Caco-2 (cell line): ENCODE measurements around the gene ELOVL1. TPM values are rescaled to one million over a fixed set of nuclear protein-coding genes. Genes with fewer than 3 reads are reported as not detected.

Experiments used
- BruUV-seq: library from RNA; stranded (reverse); fragments of 400-500 nt; replicated peaks from 2 replicates; lab custom pipeline; 2021; lab: Mats Ljungman, UMichigan
- CTCF ChIA-PET: fragments of 300-600 bp; sonication (Branson Sonifier 250); formaldehyde crosslinking; loops from one replicate; lab custom pipeline; 2022; ENCODE audit warnings: antibody characterized with exemption; lab: Charles Lee
- POLR2A ChIA-PET: fragments of 300-600 bp; sonication (Branson Sonifier 250); formaldehyde crosslinking; loops from one replicate; lab custom pipeline; 2022; ENCODE audit warnings: antibody characterized with exemption; lab: Charles Lee
- DNase-seq, 2 experiments: peaks; one replicate each; pipeline versions ENCODE4 v3.0.0 to v3.0.0-alpha.2; 2020 to 2022
- H3K27me3 ChIP-seq: replicated peaks from 2 replicates; pipeline ENCODE4 v1.6.0; 2011; ENCODE audit warnings: low read length; ENCODE audit not compliant: control insufficient read depth, insufficient read depth
- H3K36me3 ChIP-seq: 2 replicates; pipeline ENCODE4 v1.5.1; 2011; ENCODE audit warnings: low read length; ENCODE audit not compliant: control insufficient read depth, insufficient read depth
- H3K4me1 ChIP-seq: fragments of 250-450 bp; sonication (Bioruptor Pico); 2 replicates; pipeline ENCODE4 v1.5.1; 2020; ENCODE audit warnings: mild to moderate bottlenecking
- H3K4me3 ChIP-seq: 2 replicates; pipeline ENCODE4 v1.5.1; 2011; ENCODE audit warnings: low read depth, mild to moderate bottlenecking, control low read depth, low read length
- H3K9me3 ChIP-seq: fragments of 250-450 bp; sonication (Bioruptor Pico); 2 replicates; pipeline ENCODE4 v1.5.1; 2020; ENCODE audit warnings: mild to moderate bottlenecking, moderate library complexity
- H3K27ac Mint-ChIP-seq: one replicate; pipeline ENCODE4 v1.8.0; 2022; ENCODE audit warnings: mixed read lengths; ENCODE audit not compliant: unreplicated experiment
- H3K27me3 Mint-ChIP-seq: one replicate; pipeline ENCODE4 v1.8.0; 2022; ENCODE audit warnings: mixed read lengths; ENCODE audit not compliant: insufficient read depth, unreplicated experiment
- H3K36me3 Mint-ChIP-seq: one replicate; pipeline ENCODE4 v1.8.0; 2022; ENCODE audit warnings: mild to moderate bottlenecking, mixed read lengths; ENCODE audit not compliant: insufficient read depth, unreplicated experiment
- H3K4me1 Mint-ChIP-seq: one replicate; pipeline ENCODE4 v1.8.0; 2022; ENCODE audit warnings: low read depth, mixed read lengths; ENCODE audit not compliant: unreplicated experiment
- H3K4me3 Mint-ChIP-seq: one replicate; pipeline ENCODE4 v1.8.0; 2022; ENCODE audit warnings: mild to moderate bottlenecking, moderate library complexity, mixed read lengths; ENCODE audit not compliant: unreplicated experiment
- H3K9me3 Mint-ChIP-seq: one replicate; pipeline ENCODE4 v1.8.0; 2022; ENCODE audit warnings: mixed read lengths; ENCODE audit not compliant: unreplicated experiment
- CTCF ChIP-seq, 2 experiments: fragments of 200-600 bp in 1 of 2; IDR thresholded peaks; 1 replicate in 1 of 2; 2 replicates in 1 of 2; pipeline versions ENCODE4 v1.5.1 to v1.8.0; 2011 to 2022; ENCODE audit warnings: antibody characterized with exemption in 1 of 2, control low read depth in 1 of 2, inconsistent platforms in 1 of 2, low read depth in 1 of 2, low read length in 1 of 2, mild to moderate bottlenecking in 1 of 2, moderate library complexity in 1 of 2; ENCODE audit not compliant: insufficient read depth in 1 of 2, severe bottlenecking in 1 of 2, unreplicated experiment in 1 of 2
- intact Hi-C: fragments of 100-400 bp; cut with micrococcal nuclease; formaldehyde crosslinking; loops from one replicate; pipeline ENCODE4 v1.10.0; 2022; ENCODE audit not compliant: unreplicated experiment
- total RNA-seq: library from RNA; stranded (reverse); gene quantifications from 2 replicates; pipeline ENCODE4 v1.2.3, GENCODE V29; 2022

Gene ELOVL1
- total RNA-seq, 1 experiment from 2014 or later, result 66.8 TPM

- Histone ChIP-seq H3K4me1 (no peaks in the 10 kb centered on the region), H3K4me3 (no peak overlapping the region), H3K27me3 (no peaks in the 10 kb centered on the region), H3K36me3 (no peaks in the 10 kb centered on the region), H3K9me3 (peaks cover 14% of the 10 kb centered on the region)
- Mint-ChIP-seq H3K4me3 (no peak overlapping the region), H3K27me3 (no peaks in the 10 kb centered on the region), H3K27ac (no peak overlapping the region), H3K4me1 (no peaks in the 10 kb centered on the region), H3K36me3 (no peaks in the 10 kb centered on the region), H3K9me3 (peaks cover 8% of the 10 kb centered on the region)
- ChIA-PET CTCF (no interaction called here), POLR2A (no interaction called here)
- intact Hi-C loops, result no loop called here
- DNase-seq, result no peak
- no TSS peak for BruUV-seq
- no peak for TF ChIP-seq CTCF (IDR thresholded peaks at IDR 0.05; ENCODE audit: insufficient read depth in 1 of 2, low read depth in 1 of 2, low read length in 1 of 2, severe bottlenecking in 1 of 2, unreplicated experiment in 1 of 2)
These were observed 42.4 kb downstream of the ELOVL1 start for GRCh38 chr1:43325381-43325780.

- no peak overlapping the region for H3K4me3 Mint-ChIP-seq
- no peak overlapping the region for H3K27ac Mint-ChIP-seq
- H3K27me3 Mint-ChIP-seq, result no peaks in the 10 kb centered on the region
- H3K36me3 ChIP-seq, result no peaks in the 10 kb centered on the region
- TF ChIP-seq CTCF (IDR thresholded peaks at IDR 0.05; ENCODE audit: insufficient read depth in 1 of 2, low read depth in 1 of 2, low read length in 1 of 2, severe bottlenecking in 1 of 2, unreplicated experiment in 1 of 2), result no peak
- H3K4me1 ChIP-seq, result no peaks in the 10 kb centered on the region
- DNase-seq, result no peak
- H3K4me3 ChIP-seq, result no peak overlapping the region
- BruUV-seq, result no TSS peak
- intact Hi-C loops, result no loop called here
- no peaks in the 10 kb centered on the region for H3K27me3 ChIP-seq
- H3K4me1 Mint-ChIP-seq, result no peaks in the 10 kb centered on the region
- ChIA-PET CTCF (no interaction called here), POLR2A (no interaction called here)
- peaks cover 8% of the 10 kb centered on the region for H3K9me3 Mint-ChIP-seq
- no peaks in the 10 kb centered on the region for H3K36me3 Mint-ChIP-seq
- H3K9me3 ChIP-seq, result peaks cover 14% of the 10 kb centered on the region
These were observed 43.0 kb downstream of the ELOVL1 start for GRCh38 chr1:43324810-43325209.

- Histone ChIP-seq H3K36me3 (no peaks in the 10 kb centered on the region), H3K9me3 (peaks cover 14% of the 10 kb centered on the region), H3K4me3 (no peak overlapping the region), H3K27me3 (no peaks in the 10 kb centered on the region), H3K4me1 (no peaks in the 10 kb centered on the region)
- ChIA-PET CTCF (no interaction called here), POLR2A (no interaction called here)
- BruUV-seq, result no TSS peak
- no peak for TF ChIP-seq CTCF (IDR thresholded peaks at IDR 0.05; ENCODE audit: insufficient read depth in 1 of 2, low read depth in 1 of 2, low read length in 1 of 2, severe bottlenecking in 1 of 2, unreplicated experiment in 1 of 2)
- no peaks in the 10 kb centered on the region for H3K36me3 Mint-ChIP-seq
- no peak overlapping the region for H3K4me3 Mint-ChIP-seq
- H3K9me3 Mint-ChIP-seq, result no peaks in the 10 kb centered on the region
- no peak overlapping the region for H3K27ac Mint-ChIP-seq
- intact Hi-C loops, result no loop called here
- H3K4me1 Mint-ChIP-seq, result no peaks in the 10 kb centered on the region
- no peak for DNase-seq
- no peaks in the 10 kb centered on the region for H3K27me3 Mint-ChIP-seq
These were observed 45.3 kb downstream of the ELOVL1 start for GRCh38 chr1:43322506-43322905.
